ENCODE data around the gene CERKL.

The CERKL gene

GRCh38 chr2:181672255-181673008, 15.5 kb upstream of the CERKL start:
- TF ChIP-seq ZNF384 (IDR thresholded peaks at IDR 0.05) (no peak), PKNOX1 (IDR thresholded peaks at IDR 0.05) (no peak), HDGF (IDR thresholded peaks at IDR 0.05; ENCODE audit: borderline replicate concordance) (no peak), TARDBP (IDR thresholded peaks at IDR 0.05) (no peak), FOXM1 (IDR thresholded peaks at IDR 0.05; ENCODE audit: borderline replicate concordance) (no peak), FOXK2 (IDR thresholded peaks at IDR 0.05) (no peak), NFRKB (IDR thresholded peaks at IDR 0.05) (no peak), SUZ12 (IDR thresholded peaks at IDR 0.05) (no peak), CTBP1 (IDR thresholded peaks at IDR 0.05; ENCODE audit: borderline replicate concordance) (no peak), BHLHE40 (IDR thresholded peaks at IDR 0.05; ENCODE audit: borderline replicate concordance) (no peak), L3MBTL2 (conservative IDR thresholded peaks at IDR 0.05) (no peak), ELF4 (IDR thresholded peaks at IDR 0.05) (no peak), LEF1 (IDR thresholded peaks at IDR 0.05; ENCODE audit: borderline replicate concordance) (no peak), FOXA1 (IDR thresholded peaks at IDR 0.05) (no peak), SP1 (IDR thresholded peaks at IDR 0.05) (no peak), ARNT (IDR thresholded peaks at IDR 0.05) (no peak)
- ChIA-PET POLR2A (no interaction called here), CTCF (no interaction called here)
- DNase-seq (ENCODE audit: extremely low spot score), result no peak

- ChIA-PET CTCF (no interaction called here), POLR2A (no interaction called here)
- TF ChIP-seq FOXM1 (IDR thresholded peaks at IDR 0.05; ENCODE audit: borderline replicate concordance), result no peak
- no peak for TF ChIP-seq HDGF (IDR thresholded peaks at IDR 0.05; ENCODE audit: borderline replicate concordance)
- TF ChIP-seq FOXA1 (IDR thresholded peaks at IDR 0.05), result no peak
- no peak for TF ChIP-seq L3MBTL2 (conservative IDR thresholded peaks at IDR 0.05)
- no peak for TF ChIP-seq PKNOX1 (IDR thresholded peaks at IDR 0.05)
- TF ChIP-seq SUZ12 (IDR thresholded peaks at IDR 0.05), result no peak
- no peak for TF ChIP-seq FOXK2 (IDR thresholded peaks at IDR 0.05)
- no peak for TF ChIP-seq BHLHE40 (IDR thresholded peaks at IDR 0.05; ENCODE audit: borderline replicate concordance)
- TF ChIP-seq SP1 (IDR thresholded peaks at IDR 0.05), result no peak
- no peak for TF ChIP-seq ZNF384 (IDR thresholded peaks at IDR 0.05)
- no peak for TF ChIP-seq NFRKB (IDR thresholded peaks at IDR 0.05)
- no peak for TF ChIP-seq TARDBP (IDR thresholded peaks at IDR 0.05)
- TF ChIP-seq LEF1 (IDR thresholded peaks at IDR 0.05; ENCODE audit: borderline replicate concordance), result no peak
- no peak for DNase-seq (ENCODE audit: extremely low spot score)
Measured at GRCh38 chr2:181670632-181671031, 13.7 kb upstream of the CERKL start.

GRCh38 chr2:181667234-181667633, 10.3 kb upstream of the CERKL start:
- ChIA-PET CTCF (interaction anchor here (0.7 kb wide), 1 partner anchor 99 kb away, joined by 3 read pairs; no protein-coding TSS in a partner anchor), POLR2A (no interaction called here)
- no peak for TF ChIP-seq ARNT (IDR thresholded peaks at IDR 0.05)
- no peak for TF ChIP-seq ELF4 (IDR thresholded peaks at IDR 0.05)
- no peak for TF ChIP-seq TARDBP (IDR thresholded peaks at IDR 0.05)

GRCh38 chr2:181662287-181662686, 5.4 kb upstream of the CERKL start:
- no peak for DNase-seq (ENCODE audit: extremely low spot score)
- ChIA-PET CTCF (no interaction called here), POLR2A (no interaction called here)
- TF ChIP-seq FOXA1 (IDR thresholded peaks at IDR 0.05), result no peak
- no peak for TF ChIP-seq SP1 (IDR thresholded peaks at IDR 0.05)
- no peak for TF ChIP-seq BHLHE40 (IDR thresholded peaks at IDR 0.05; ENCODE audit: borderline replicate concordance)
- no peak for TF ChIP-seq PKNOX1 (IDR thresholded peaks at IDR 0.05)

More at GRCh38 chr2:181667234-181667633, 10.3 kb upstream of the CERKL start:
- no peak for DNase-seq (ENCODE audit: extremely low spot score)

GRCh38 chr2:181660181-181660580, 3.3 kb upstream of the CERKL start:
- DNase-seq (ENCODE audit: extremely low spot score), result no peak
- ChIA-PET POLR2A (no interaction called here), CTCF (no interaction called here)
- TF ChIP-seq FOXM1 (IDR thresholded peaks at IDR 0.05; ENCODE audit: borderline replicate concordance) (no peak), FOXA1 (IDR thresholded peaks at IDR 0.05) (no peak), ZNF384 (IDR thresholded peaks at IDR 0.05) (no peak), ELF4 (IDR thresholded peaks at IDR 0.05) (no peak), SUZ12 (IDR thresholded peaks at IDR 0.05) (no peak), HDGF (IDR thresholded peaks at IDR 0.05; ENCODE audit: borderline replicate concordance) (no peak), TARDBP (IDR thresholded peaks at IDR 0.05) (no peak), NFRKB (IDR thresholded peaks at IDR 0.05) (no peak), LEF1 (IDR thresholded peaks at IDR 0.05; ENCODE audit: borderline replicate concordance) (no peak)

- ChIA-PET CTCF (interaction anchor here (0.6 kb wide), 1 partner anchor 108 kb away, joined by 3 read pairs; no protein-coding TSS in a partner anchor), POLR2A (no interaction called here)
Measured at GRCh38 chr2:181658444-181658843, 1.5 kb upstream of the CERKL start.

GRCh38 chr2:181657379-181657778, 474 bp upstream of the CERKL start:
- POLR2A ChIA-PET, result no interaction called here
- CTCF ChIA-PET, result no interaction called here
- no peak for TF ChIP-seq LEF1 (IDR thresholded peaks at IDR 0.05; ENCODE audit: borderline replicate concordance)
- TF ChIP-seq ARNT (IDR thresholded peaks at IDR 0.05), result no peak
- no peak for TF ChIP-seq CTBP1 (IDR thresholded peaks at IDR 0.05; ENCODE audit: borderline replicate concordance)
- TF ChIP-seq ZNF384 (IDR thresholded peaks at IDR 0.05), result no peak
- TF ChIP-seq NFRKB (IDR thresholded peaks at IDR 0.05), result no peak
- TF ChIP-seq FOXA1 (IDR thresholded peaks at IDR 0.05), result no peak
- TF ChIP-seq FOXM1 (IDR thresholded peaks at IDR 0.05; ENCODE audit: borderline replicate concordance), result no peak
- TF ChIP-seq L3MBTL2 (conservative IDR thresholded peaks at IDR 0.05), result no peak
- TF ChIP-seq PKNOX1 (IDR thresholded peaks at IDR 0.05), result no peak
- TF ChIP-seq SUZ12 (IDR thresholded peaks at IDR 0.05), result no peak
- TF ChIP-seq TARDBP (IDR thresholded peaks at IDR 0.05), result no peak
- no peak for TF ChIP-seq SP1 (IDR thresholded peaks at IDR 0.05)
- no peak for DNase-seq (ENCODE audit: extremely low spot score)

More at GRCh38 chr2:181658444-181658843, 1.5 kb upstream of the CERKL start:
- TF ChIP-seq NFRKB (IDR thresholded peaks at IDR 0.05), result no peak
- DNase-seq (ENCODE audit: extremely low spot score), result no peak
